Loucy (cell line): ENCODE results near the gene JAZF1.

Experiments used
- CTCF ChIP-seq: fragments of 200-600 bp; sonication (generic); conservative IDR thresholded peaks from 2 replicates; pipeline ENCODE4 v1.5.1; 2014; ENCODE audit warnings: mild to moderate bottlenecking, antibody characterized with exemption, low read length
- EZH2phosphoT487 ChIP-seq: fragments of 200-600 bp; IDR thresholded peaks from 2 replicates; pipeline ENCODE4 v1.6.1; 2018; ENCODE audit warnings: antibody characterized with exemption, mild to moderate bottlenecking, moderate library complexity, borderline replicate concordance

- TF ChIP-seq CTCF (no peak), EZH2phosphoT487 (no peak)
These were observed 110.1 kb downstream of the JAZF1 start for GRCh38 chr7:28070297-28071055.
